Measurements from ENCODE around the gene RGS13. TPM values are rescaled to one million over a fixed set of nuclear protein-coding genes. Genes with fewer than 3 reads are reported as not detected.

RGS13 gene
- total and polyA plus RNA-seq, 2 donors (not counting 3 experiments of a cell fraction or from before 2014, with no cell fraction given) = not detected

GRCh38 chr1:192707978-192708547 is 72.1 kb downstream of the RGS13 start:
- Histone ChIP-seq H3K4me3 (replicated peaks in 1 of 3; ENCODE audit: insufficient read depth in 1 of 3, low read depth in 1 of 3, low read length in 3 of 3) (no peak overlapping the region), H3K9me3 (replicated peaks; ENCODE audit: control insufficient read depth, insufficient read depth, low read length) (no peaks in the 10 kb centered on the region), H2AFZ (ENCODE audit: low read depth, low read length) (no peak overlapping the region), H3K9me1 (replicated peaks; ENCODE audit: control insufficient read depth, extremely low read depth, insufficient read depth, low read length) (no peaks in the 10 kb centered on the region), H4K20me1 (replicated peaks; ENCODE audit: control insufficient read depth, extremely low read depth, insufficient read depth, low read length) (no peaks in the 10 kb centered on the region), H3K27me3 (ENCODE audit: control insufficient read depth in 2 of 2, insufficient read depth in 2 of 2, low read length in 2 of 2) (no peaks in the 10 kb centered on the region), H3K4me2 (ENCODE audit: insufficient read depth, low read length) (no peak overlapping the region), H3K79me2 (ENCODE audit: control insufficient read depth, insufficient read depth, low read length) (no peaks in the 10 kb centered on the region), H3K36me3 (ENCODE audit: control insufficient read depth in 2 of 2, extremely low read depth in 1 of 2, insufficient read depth in 2 of 2, low read length in 2 of 2) (no peaks in the 10 kb centered on the region), H3K4me1 (ENCODE audit: control insufficient read depth, extremely low read depth, insufficient read depth, low read length) (no peaks in the 10 kb centered on the region), H3K9ac (replicated peaks; ENCODE audit: extremely low read depth, insufficient read depth, low read length) (no peak overlapping the region), H3K27ac (ENCODE audit: insufficient read depth, low read depth, low read length) (no peak overlapping the region)
- FAIRE-seq (no peak), DNase-seq (ENCODE audit: low read depth, low spot score) (no peak)
- POLR2A ChIA-PET = no interaction called here
- TF ChIP-seq EZH2 (IDR thresholded peaks at IDR 0.05; ENCODE audit: borderline replicate concordance, low read depth, low read length, severe bottlenecking) (no peak), POLR2A (IDR thresholded peaks at IDR 0.05; ENCODE audit: low read depth, low read length) (no peak), MYC (IDR thresholded peaks at IDR 0.05; ENCODE audit: low read depth, low read length) (no peak), CTCF (IDR thresholded peaks at IDR 0.05; ENCODE audit: extremely low read depth in 1 of 2, insufficient read depth in 1 of 2, low read depth in 1 of 2, low read length in 2 of 2) (no peak), POLR2AphosphoS5 (IDR thresholded peaks at IDR 0.05; ENCODE audit: insufficient read depth, low read depth, low read length) (no peak), JUN (IDR thresholded peaks at IDR 0.05; ENCODE audit: borderline replicate concordance, insufficient read depth, insufficient read length, low read depth) (no peak), MAX (IDR thresholded peaks at IDR 0.05; ENCODE audit: insufficient read depth, insufficient read length) (no peak), GATA2 (IDR thresholded peaks at IDR 0.05; ENCODE audit: insufficient read depth, insufficient read length, low read depth, low read length) (no peak), FOS (IDR thresholded peaks at IDR 0.05; ENCODE audit: borderline replicate concordance, insufficient read depth, low read length) (no peak)
- no TSS peak for BruUV-seq (replicated peaks)
- dilution Hi-C loops (cut with MboI; ENCODE audit: extremely low pct_ligation_motif_present, low sequenced_read_pairs) = no loop called here
- intact Hi-C loops (cut with micrococcal nuclease) = no loop called here
- CTCF ChIA-PET = no interaction called here

Measured in endothelial cell of umbilical vein (primary cell).